ENCODE measurements around the gene EBF3. TPM values are rescaled to one million over a fixed set of nuclear protein-coding genes. Genes with fewer than 3 reads are reported as not detected.

Gene EBF3
- total RNA-seq, 4 donors from 2014 or later = 1.5 to 4.1 (median 1.9) TPM; not detected in 1

DNA sequence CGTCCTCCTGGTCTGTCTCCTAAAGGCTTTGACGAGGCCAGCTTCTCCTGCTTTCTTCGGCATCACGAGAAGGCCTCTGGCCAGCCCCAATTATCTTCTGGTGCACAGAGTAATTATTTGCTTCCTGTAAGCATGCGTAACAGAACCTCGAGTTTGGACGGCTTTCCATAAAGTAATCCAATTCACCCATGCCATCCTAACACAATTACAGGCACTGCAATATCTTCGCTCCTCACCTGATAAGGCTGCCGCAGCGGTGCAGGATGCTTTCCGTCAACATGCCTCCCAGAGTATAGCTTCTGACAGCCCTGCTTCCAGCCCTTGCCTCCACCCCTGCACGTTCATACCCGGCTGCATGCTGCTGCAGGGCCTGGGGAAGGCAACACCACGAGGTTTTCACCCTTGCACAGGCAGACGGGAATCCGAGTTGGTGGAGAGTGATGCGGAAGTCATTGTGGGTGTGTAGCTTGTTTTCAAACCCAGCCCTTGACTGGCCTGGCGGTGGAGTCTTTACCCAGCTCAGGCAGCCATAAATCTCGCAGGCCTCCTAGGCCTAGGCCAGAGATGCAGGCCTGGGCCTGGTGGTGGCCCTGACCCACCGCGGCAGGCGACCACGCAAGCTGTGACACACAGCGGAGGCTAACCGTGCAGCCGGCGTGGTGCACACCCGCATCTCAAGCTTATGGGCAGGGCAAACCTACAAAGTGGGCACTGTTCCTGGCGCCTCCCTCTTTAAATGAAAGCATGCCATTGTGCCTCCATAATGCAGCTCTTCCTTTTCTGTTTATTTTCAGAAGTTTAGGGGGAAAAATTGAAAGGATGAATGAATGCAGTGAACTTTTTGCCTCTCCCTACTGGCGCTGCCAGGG, 12.7 kb downstream of the EBF3 start:
- Histone ChIP-seq H3K4me3 (no peak overlapping the region), H3K9me3 (no peaks in the 10 kb centered on the region), H3K36me3 (no peaks in the 10 kb centered on the region), H3K4me1 (no peaks in the 10 kb centered on the region), H3K27me3 (no peaks in the 10 kb centered on the region), H3K27ac (no peak overlapping the region)
- DNase-seq = peak in 1 of 3 donors; percentile 37
- no peak for TF ChIP-seq POLR2A (IDR thresholded peaks at IDR 0.05)
- TF ChIP-seq, protein P1, sequence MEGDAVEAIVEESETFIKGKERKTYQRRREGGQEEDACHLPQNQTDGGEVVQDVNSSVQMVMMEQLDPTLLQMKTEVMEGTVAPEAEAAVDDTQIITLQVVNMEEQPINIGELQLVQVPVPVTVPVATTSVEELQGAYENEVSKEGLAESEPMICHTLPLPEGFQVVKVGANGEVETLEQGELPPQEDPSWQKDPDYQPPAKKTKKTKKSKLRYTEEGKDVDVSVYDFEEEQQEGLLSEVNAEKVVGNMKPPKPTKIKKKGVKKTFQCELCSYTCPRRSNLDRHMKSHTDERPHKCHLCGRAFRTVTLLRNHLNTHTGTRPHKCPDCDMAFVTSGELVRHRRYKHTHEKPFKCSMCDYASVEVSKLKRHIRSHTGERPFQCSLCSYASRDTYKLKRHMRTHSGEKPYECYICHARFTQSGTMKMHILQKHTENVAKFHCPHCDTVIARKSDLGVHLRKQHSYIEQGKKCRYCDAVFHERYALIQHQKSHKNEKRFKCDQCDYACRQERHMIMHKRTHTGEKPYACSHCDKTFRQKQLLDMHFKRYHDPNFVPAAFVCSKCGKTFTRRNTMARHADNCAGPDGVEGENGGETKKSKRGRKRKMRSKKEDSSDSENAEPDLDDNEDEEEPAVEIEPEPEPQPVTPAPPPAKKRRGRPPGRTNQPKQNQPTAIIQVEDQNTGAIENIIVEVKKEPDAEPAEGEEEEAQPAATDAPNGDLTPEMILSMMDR (IDR thresholded peaks at IDR 0.05) = no peak

DNA sequence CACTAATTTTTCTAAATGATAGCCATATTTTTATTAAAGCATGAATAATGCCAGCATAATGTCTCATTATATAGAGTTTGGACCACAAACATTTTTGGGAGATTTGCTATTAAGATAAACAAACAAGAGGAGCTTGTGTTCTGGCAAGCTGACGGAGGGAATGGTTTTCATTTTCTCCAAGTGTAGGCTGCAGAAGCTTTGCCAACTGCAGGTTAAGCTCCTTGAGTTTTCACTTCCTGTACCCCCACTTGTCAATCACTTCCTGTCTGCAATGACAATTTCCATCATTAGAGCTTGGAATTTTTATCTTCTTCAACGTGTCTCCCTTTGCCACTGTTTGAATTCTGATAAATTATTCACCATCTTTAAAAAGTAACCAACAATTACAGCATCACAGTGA, 13.4 kb downstream of the EBF3 start:
- Histone ChIP-seq H3K4me1 (no peaks in the 10 kb centered on the region), H3K9me3 (no peaks in the 10 kb centered on the region), H3K27ac (no peak overlapping the region), H3K27me3 (no peaks in the 10 kb centered on the region), H3K36me3 (no peaks in the 10 kb centered on the region), H3K4me3 (no peak overlapping the region)
- TF ChIP-seq, protein P1 (IDR thresholded peaks at IDR 0.05) = no peak
- DNase-seq = no peak

DNA sequence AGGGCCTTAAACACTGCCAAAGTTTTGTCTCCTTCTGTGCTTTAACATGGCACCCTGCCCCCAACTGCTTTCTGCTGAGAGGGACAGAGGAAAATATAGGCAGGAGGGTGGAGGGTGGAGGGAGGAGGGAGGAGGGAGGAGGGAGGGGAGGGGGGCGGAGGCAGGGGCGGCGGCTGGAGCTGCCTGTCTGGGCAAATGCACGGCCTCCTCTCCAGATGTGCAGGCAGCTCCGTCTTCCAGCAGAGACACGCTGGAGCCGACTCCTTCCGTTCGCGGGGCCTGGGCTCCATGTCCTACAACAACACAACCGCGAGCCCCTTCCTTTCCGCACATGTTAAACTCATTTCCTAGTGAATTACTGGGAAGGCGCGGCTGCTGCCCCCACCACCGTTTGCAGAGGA, 14.2 kb downstream of the EBF3 start:
- TF ChIP-seq POLR2A (IDR thresholded peaks at IDR 0.05) = no peak
- TF ChIP-seq, protein P1 (IDR thresholded peaks at IDR 0.05) = no peak
- peak in 1 of 3 donors; percentile 40 for DNase-seq
- no peaks in the 10 kb centered on the region for H3K36me3 ChIP-seq
- H3K4me3 ChIP-seq = no peak overlapping the region
- H3K27me3 ChIP-seq = no peaks in the 10 kb centered on the region
- H3K4me1 ChIP-seq = no peaks in the 10 kb centered on the region
- H3K9me3 ChIP-seq = no peaks in the 10 kb centered on the region
- no peak overlapping the region for H3K27ac ChIP-seq

DNA sequence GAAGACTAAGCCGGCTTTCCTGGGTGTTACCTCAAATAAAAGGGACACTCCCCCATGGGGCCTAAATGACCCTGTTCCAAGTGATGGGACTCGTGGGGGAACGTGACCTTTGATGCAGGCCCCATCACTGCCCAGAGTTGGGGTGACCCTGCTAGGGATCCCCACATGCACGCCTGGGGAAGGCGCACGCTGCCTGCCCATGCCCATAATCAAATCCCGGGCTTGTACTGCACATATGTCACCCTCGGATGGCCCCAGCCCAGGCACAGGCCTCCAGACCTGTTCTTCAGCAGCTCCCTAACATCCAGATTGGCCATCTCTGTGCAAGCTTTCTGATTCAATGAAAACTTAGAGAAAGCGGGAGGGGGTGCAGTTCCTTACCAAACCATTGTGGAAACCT, 14.7 kb downstream of the EBF3 start:
- Histone ChIP-seq H3K9me3 (no peaks in the 10 kb centered on the region), H3K4me1 (no peaks in the 10 kb centered on the region), H3K36me3 (no peaks in the 10 kb centered on the region), H3K4me3 (no peak overlapping the region), H3K27me3 (no peaks in the 10 kb centered on the region), H3K27ac (no peak overlapping the region)
- TF ChIP-seq POLR2A (IDR thresholded peaks at IDR 0.05) = no peak
- TF ChIP-seq, protein P1 (IDR thresholded peaks at IDR 0.05) = no peak
- peak in 1 of 3 donors; percentile 28 for DNase-seq

DNA sequence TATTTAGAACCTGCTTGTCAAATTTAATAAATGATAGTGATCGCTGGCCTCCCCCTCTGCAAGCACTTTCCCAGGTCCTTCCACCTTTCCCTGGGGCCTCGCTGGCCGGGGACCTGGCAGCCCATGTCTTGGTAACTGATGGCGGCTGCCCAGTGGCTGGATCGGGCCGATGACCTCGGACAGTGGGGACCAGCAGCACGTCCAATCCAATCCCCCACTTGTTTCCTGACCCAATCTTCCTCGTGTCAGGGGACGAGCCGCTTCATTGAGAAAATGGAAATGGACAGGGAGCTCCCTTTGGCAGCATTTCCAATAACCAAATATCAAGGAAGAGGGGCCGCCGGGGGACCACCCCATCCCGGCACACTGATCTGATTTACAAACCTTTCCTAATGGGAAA, 17.2 kb downstream of the EBF3 start:
- DNase-seq = peak in 1 of 3 donors; percentile 25
- H3K27ac ChIP-seq = no peak overlapping the region
- no peak overlapping the region for H3K4me3 ChIP-seq
- H3K36me3 ChIP-seq = no peaks in the 10 kb centered on the region
- TF ChIP-seq POLR2A (IDR thresholded peaks at IDR 0.05) = no peak
- TF ChIP-seq, protein P1 (IDR thresholded peaks at IDR 0.05) = no peak
- no peaks in the 10 kb centered on the region for H3K9me3 ChIP-seq
- H3K4me1 ChIP-seq = no peaks in the 10 kb centered on the region
- H3K27me3 ChIP-seq = no peaks in the 10 kb centered on the region

Measured in Peyer's patch (tissue), 4 donors.